Nephron (organoid): ENCODE data around the gene MSTO1.
"Not testable (repeated sequence)": the region's sequence is repeated elsewhere in the genome, so short reads cannot be mapped to it uniquely, and the experiment has no call there.

Experiments
- H3K27ac Mint-ChIP-seq, 3 experiments: 2 replicates each; pipeline ENCODE4 v1.8.0; 2020; ENCODE audit warnings: mixed read lengths in 3 of 3, mild to moderate bottlenecking in 2 of 3, moderate library complexity in 1 of 3
- H3K27me3 Mint-ChIP-seq: 2 replicates; pipeline ENCODE4 v1.8.0; 2021; ENCODE audit warnings: low read depth, mild to moderate bottlenecking, moderate library complexity, mixed read lengths
- H3K36me3 Mint-ChIP-seq: 2 replicates; pipeline ENCODE4 v1.8.0; 2020; ENCODE audit warnings: low read depth, mixed read lengths
- H3K4me1 Mint-ChIP-seq: 2 replicates; pipeline ENCODE4 v1.8.0; 2020; ENCODE audit warnings: mixed read lengths
- H3K4me3 Mint-ChIP-seq, 3 experiments: 2 replicates each; pipeline ENCODE4 v1.8.0; 2020; ENCODE audit warnings: mild to moderate bottlenecking in 3 of 3, mixed read lengths in 3 of 3, moderate library complexity in 2 of 3
- H3K9me3 Mint-ChIP-seq: 2 replicates; pipeline ENCODE4 v1.8.0; 2020; ENCODE audit warnings: mixed read lengths
- TF ChIP-seq, protein P1 (sequence below), 3 experiments: fragments of 200-600 bp; sonication (generic); IDR thresholded peaks; one replicate each; pipeline ENCODE4 v1.5.0; 2021; ENCODE audit warnings: antibody characterized with exemption in 3 of 3; ENCODE audit not compliant: unreplicated experiment in 3 of 3

Gene MSTO1

DNA sequence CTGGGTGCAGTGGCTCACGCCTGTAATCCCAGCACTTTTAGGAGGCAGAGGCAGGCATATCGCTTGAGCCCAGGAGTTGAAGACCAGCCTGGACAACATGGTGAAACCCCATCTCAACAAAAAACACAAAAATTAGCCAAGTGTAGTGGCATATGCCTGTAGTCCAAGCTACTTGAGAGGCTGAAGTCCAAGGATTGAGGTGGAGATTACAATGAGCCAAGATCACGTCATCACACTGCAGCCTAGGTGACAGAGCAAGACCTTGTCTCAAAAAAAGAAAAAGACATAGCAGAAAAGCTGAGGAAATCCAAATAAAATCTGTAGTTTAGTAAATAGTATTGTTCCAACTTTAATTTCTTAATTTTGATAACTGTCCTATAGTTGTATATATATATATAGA lies 35.9 kb upstream of the MSTO1 start:
- Mint-ChIP-seq H3K4me1 (no peaks in the 10 kb centered on the region), H3K4me3 (no peak overlapping the region), H3K9me3 (no peaks in the 10 kb centered on the region), H3K27me3 (peaks cover 3% of the 10 kb centered on the region), H3K27ac (no peak overlapping the region), H3K36me3 (peaks cover 18% of the 10 kb centered on the region)
- TF ChIP-seq, protein P1, sequence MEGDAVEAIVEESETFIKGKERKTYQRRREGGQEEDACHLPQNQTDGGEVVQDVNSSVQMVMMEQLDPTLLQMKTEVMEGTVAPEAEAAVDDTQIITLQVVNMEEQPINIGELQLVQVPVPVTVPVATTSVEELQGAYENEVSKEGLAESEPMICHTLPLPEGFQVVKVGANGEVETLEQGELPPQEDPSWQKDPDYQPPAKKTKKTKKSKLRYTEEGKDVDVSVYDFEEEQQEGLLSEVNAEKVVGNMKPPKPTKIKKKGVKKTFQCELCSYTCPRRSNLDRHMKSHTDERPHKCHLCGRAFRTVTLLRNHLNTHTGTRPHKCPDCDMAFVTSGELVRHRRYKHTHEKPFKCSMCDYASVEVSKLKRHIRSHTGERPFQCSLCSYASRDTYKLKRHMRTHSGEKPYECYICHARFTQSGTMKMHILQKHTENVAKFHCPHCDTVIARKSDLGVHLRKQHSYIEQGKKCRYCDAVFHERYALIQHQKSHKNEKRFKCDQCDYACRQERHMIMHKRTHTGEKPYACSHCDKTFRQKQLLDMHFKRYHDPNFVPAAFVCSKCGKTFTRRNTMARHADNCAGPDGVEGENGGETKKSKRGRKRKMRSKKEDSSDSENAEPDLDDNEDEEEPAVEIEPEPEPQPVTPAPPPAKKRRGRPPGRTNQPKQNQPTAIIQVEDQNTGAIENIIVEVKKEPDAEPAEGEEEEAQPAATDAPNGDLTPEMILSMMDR (IDR thresholded peaks at IDR 0.05; ENCODE audit: unreplicated experiment in 3 of 3) = no peak

DNA sequence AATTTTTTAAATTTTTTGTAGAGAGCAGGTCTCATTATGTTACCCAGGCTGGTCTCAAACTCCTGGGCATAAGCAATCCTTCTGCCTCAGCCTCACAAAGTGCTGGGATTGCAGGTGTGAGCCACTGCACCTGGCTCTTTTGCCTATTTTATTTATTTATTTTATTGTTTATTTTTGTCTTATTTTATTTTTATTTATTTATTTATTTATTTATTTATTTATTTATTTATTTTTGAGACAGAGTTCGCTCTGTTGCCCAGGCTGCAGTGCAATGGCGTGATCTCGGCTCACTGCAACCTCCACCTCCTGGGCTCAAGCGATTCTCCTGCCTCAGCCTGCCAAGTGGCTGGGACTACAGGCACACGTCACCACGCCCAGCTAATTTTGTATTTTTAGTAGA lies 34.4 kb upstream of the MSTO1 start:
- not testable (repeated sequence) for H3K27ac Mint-ChIP-seq, H3K4me1 Mint-ChIP-seq, H3K36me3 Mint-ChIP-seq, H3K4me3 Mint-ChIP-seq, H3K9me3 Mint-ChIP-seq, H3K27me3 Mint-ChIP-seq

DNA sequence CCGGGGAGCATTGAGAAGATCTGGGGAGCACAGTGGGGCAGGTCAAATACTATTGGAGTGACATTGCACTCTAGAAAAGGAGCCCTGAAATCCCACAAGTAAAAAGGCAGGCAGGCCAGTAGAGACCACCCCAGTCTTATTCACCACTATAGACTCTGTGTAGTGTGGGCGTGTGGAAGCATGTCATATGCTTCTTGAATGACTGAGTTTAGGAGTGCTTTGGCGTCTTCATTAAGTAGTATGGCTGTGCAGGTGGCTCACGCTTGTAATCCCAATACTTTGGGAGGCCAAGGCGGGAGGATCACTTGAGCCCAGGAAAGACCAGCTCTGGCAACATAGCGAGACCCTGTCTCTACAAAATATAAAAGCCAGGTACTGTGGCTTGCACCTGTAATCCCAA lies 26.2 kb upstream of the MSTO1 start:
- H3K27ac Mint-ChIP-seq, H3K27me3 Mint-ChIP-seq, H3K4me3 Mint-ChIP-seq, H3K4me1 Mint-ChIP-seq, H3K36me3 Mint-ChIP-seq, H3K9me3 Mint-ChIP-seq: not testable (repeated sequence)

DNA sequence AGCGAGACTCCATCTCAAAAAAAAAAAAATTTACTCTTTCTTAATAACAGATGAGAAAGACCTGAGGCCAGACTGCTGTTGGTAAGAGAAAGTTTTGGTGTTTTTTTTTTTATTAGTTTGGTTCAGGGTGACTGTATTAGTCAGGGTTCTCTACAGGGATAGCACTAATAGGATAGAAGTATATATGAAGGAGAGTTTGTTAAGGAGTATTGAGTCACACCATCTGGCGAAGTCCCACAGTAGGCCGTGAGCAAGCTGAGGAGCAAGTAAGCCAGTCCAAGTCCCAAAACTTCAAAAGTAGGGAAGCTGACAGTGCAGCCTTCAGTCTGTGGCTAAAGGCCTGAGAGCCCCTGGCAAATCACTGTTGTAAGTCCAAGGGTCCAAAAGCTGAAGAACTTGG lies 20.7 kb upstream of the MSTO1 start:
- not testable (repeated sequence) for H3K27me3 Mint-ChIP-seq, H3K27ac Mint-ChIP-seq, H3K36me3 Mint-ChIP-seq, H3K4me3 Mint-ChIP-seq, H3K9me3 Mint-ChIP-seq, H3K4me1 Mint-ChIP-seq

DNA sequence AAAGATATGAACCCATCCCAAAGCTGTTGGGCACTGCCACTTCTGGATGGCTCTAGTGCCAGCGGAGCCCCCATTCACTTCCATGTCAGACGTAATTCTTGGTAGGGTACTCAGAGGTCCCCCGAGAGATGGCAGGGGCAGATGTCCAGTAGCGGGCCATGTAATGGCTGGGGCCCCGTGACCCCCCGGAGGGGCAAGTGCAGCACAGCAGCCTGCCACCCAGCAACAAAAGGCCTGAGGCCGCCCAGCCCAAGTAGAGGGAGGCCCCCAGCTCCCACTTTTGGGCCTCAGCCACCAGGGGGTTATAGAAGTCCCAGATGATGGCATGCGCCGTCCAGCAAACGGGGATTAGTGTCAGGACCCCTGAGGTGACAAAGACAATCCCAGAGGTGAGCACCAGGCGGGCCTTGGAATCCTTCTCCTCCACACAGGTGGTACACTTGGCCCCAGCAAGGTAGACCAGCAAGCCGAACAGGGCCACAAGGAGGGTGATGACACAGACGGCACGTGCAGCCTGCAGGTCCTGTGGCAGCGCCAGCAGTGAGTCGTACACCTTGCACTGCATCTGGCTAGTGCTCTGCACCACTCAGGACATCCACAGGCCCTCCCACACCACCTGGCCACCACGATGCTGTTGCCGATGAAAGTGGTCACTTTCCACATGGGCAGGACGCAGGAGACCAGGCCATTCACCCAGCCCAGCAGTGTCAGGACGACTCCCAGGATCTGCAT lies 19.3 kb upstream of the MSTO1 start:
- H3K4me1 Mint-ChIP-seq, H3K27ac Mint-ChIP-seq, H3K4me3 Mint-ChIP-seq, H3K36me3 Mint-ChIP-seq, H3K27me3 Mint-ChIP-seq, H3K9me3 Mint-ChIP-seq: not testable (repeated sequence)

DNA sequence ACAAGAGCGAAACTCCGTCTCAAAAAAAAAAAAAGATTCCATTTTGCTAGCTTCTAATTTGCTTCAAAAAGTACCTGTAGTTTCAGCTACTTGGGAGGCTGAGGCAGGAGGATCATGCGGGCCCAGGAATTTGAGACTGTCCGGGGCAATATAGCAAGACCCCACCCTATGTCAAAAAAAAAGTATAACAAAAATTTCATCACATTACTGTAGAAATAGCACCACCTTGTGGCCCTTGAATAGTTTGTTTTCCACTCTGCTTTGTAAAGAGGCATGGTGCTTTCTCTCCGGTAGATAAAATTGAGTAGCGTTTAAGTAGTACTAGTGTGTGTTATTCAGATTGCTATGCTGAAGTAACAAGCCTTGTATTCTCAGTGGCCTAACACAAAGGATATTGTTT lies 18.2 kb upstream of the MSTO1 start:
- TF ChIP-seq, protein P1 (IDR thresholded peaks at IDR 0.05; ENCODE audit: unreplicated experiment in 3 of 3) = peak; percentile 48 to 60 (median 50)
- H3K4me3 Mint-ChIP-seq = no peak overlapping the region
- peak overlapping the region in 1 of 3 experiments; percentile 46 for H3K27ac Mint-ChIP-seq
- H3K36me3 Mint-ChIP-seq = no peaks in the 10 kb centered on the region
- no peaks in the 10 kb centered on the region for H3K9me3 Mint-ChIP-seq
- H3K4me1 Mint-ChIP-seq = peaks cover 4% of the 10 kb centered on the region
- no peaks in the 10 kb centered on the region for H3K27me3 Mint-ChIP-seq

DNA sequence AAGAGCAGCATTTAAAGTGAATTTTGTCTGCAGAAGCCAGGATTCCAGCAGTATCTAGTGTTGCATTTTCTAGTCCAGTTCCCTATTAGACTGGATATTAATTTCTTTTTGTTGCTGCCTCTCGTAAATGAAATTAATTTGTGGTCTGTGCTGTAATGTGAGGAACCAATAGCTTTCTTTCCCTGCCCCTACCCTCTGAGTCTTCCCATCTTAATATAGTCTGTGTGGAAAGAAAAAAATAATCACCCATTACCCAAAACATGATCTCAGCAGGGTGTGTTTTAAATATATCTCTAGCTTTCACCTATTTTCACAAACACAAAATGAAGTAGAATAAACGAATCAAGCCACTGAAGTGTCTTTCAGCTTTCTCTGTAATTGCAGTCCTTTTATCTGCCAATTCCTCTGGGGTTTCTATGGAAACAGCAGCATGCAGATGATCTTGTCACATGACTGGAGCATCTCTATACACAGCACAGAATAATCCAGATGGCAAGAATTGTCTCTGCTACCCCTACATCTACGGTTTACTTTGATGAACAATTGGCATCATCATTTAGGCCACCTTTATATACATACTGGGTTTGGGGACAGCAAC lies 14.0 kb upstream of the MSTO1 start:
- H3K4me1 Mint-ChIP-seq = peaks cover 21% of the 10 kb centered on the region
- H3K27me3 Mint-ChIP-seq, H3K9me3 Mint-ChIP-seq, H3K27ac Mint-ChIP-seq, H3K4me3 Mint-ChIP-seq, H3K36me3 Mint-ChIP-seq: not testable (repeated sequence)

DNA sequence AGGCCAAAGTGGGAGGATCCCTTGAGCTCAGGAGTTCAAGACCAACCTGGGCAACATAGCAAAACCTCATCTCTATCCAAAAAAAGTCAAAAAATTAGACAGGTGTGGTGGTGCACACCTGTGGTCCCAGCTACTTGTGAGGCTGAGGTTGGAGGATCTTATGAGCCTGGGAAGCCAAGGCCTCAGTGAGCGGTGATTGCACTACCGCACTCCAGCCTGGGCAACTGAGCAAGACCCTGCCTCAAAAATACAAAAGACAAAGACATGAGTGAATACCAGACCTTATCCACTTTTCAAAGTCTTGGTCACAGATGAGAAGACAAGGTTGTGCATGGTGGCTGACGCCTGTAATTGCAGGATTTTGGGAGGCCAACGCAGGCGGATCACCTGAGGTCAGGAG lies 13.2 kb upstream of the MSTO1 start:
- H3K4me1 Mint-ChIP-seq = peaks cover 20% of the 10 kb centered on the region
- no peak overlapping the region for H3K4me3 Mint-ChIP-seq
- H3K9me3 Mint-ChIP-seq = no peaks in the 10 kb centered on the region
- no peak overlapping the region for H3K27ac Mint-ChIP-seq
- no peaks in the 10 kb centered on the region for H3K36me3 Mint-ChIP-seq
- peaks cover 3% of the 10 kb centered on the region for H3K27me3 Mint-ChIP-seq
- TF ChIP-seq, protein P1 (IDR thresholded peaks at IDR 0.05; ENCODE audit: unreplicated experiment in 3 of 3) = no peak
